Mesenteric fat pad (tissue), 1 donor: Measurements from ENCODE around the gene VPS50. TPM values are rescaled to one million over a fixed set of nuclear protein-coding genes. Genes with fewer than 3 reads are reported as not detected.
A peak's percentile ranks its signal among the peaks of the same experiment; 100 is the strongest.

ENCODE experiments used
- DNase-seq: peaks from one replicate; pipeline ENCODE4 v3.0.0-alpha.2; 2020; ENCODE audit warnings: low spot score
- long read RNA-seq: library from polyadenylated mRNA; unstranded; transcript quantifications from one replicate; pipeline ENCODE4 v2.0.0, GENCODE V29; 2020
- total RNA-seq: library from RNA; stranded (reverse); fragmentation: NEBNext Ultra II Directional; extraction: Animal tissue kit (Norgen Biotek cat#: 25700); gene quantifications from one replicate; pipeline ENCODE4 v1.2.1, GENCODE V29; 2021
- donor health status: DM: yes; HTN: yes; CAD: no.

The VPS50 gene
- 14.7 TPM for total RNA-seq
- long read RNA-seq, partial matches to known transcripts = 3 of 4 reads
- long read RNA-seq, other reads (novel, unspliced or antisense) = 1 of 4 reads

- peak; percentile 95 for DNase-seq
These were observed at the start of gene VPS50 for GRCh38 chr7:93231799-93232672. TSS of gene VPS50 (plus strand) at chr7:93232366. CDS start at chr7:93232468, 102 bp downstream.

DNA sequence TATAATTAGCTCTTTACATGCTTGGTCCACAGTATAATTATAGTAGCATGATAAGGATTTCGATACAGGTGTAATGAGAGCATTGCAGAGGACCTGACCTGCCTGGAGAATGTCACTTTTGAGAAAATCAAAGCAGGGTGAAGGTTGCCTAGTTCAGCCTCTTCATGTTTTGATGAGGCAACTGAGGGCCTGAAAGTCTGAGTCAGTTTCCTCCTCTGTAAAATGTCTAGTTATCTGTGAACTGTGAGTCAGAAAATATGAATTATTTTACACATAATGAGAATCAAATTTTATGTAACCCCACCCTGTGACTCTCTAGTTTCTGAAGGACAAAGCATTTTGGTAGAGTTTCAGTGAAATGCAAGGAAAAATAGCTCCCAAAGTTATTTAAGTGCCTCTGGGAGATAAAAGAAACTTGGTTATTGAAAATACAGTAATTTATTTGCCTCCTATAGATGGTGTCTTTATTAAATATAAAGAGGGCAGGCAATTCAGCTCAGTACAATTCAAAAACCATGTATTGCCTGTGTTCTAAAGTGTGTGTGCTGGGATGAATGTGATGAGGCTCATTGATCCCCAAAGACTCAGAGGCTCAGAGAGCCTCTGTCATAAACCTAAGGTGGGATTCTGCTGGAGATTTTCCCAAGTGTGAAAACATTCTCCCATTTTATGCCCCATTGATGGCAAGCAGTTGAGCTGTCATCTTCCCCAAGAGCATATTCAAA lies 46.7 kb upstream of the VPS50 start:
- no peak for DNase-seq

DNA sequence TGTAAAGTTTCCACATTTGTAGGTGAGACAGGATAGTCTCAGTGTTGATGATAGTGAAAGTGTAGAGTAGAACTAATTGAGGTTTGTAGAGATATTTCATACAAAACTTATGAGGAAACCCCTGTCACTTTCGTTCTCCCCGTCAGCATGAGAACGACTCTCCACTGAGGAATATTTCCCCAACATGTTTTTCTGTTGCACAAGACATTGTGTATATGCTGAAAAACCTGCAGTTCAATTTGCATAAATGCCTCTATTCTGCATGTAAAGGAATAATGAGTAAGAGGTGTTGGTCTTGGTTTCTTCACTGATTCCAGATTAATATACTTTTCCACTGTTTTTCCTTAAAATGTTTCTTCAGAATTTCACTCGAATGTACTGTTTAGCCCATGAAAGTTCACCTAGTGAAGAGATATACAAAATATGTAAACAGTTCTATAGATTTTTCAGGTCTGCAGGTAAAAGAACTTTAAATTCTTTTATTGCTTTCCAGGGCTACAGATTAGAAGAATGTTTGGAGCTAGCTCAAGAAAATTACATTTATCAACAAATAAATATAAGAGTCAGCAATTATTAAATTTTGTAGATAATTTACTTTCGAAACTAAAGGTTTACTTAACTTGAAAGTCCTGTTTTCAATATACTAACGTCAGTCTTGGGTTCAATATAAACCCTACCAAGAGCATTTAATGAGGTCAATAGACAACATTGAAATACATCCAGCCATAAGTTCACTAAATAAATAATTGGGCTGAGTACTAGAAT lies 43.1 kb upstream of the VPS50 start:
- no peak for DNase-seq

GRCh38 chr7:93194386-93194785 lies 37.8 kb upstream of the VPS50 start:
- DNase-seq = no peak

- no peak for DNase-seq
These were observed 35.8 kb upstream of the VPS50 start for GRCh38 chr7:93196336-93196735.

GRCh38 chr7:93198472-93198871 lies 33.7 kb upstream of the VPS50 start:
- no peak for DNase-seq

DNA sequence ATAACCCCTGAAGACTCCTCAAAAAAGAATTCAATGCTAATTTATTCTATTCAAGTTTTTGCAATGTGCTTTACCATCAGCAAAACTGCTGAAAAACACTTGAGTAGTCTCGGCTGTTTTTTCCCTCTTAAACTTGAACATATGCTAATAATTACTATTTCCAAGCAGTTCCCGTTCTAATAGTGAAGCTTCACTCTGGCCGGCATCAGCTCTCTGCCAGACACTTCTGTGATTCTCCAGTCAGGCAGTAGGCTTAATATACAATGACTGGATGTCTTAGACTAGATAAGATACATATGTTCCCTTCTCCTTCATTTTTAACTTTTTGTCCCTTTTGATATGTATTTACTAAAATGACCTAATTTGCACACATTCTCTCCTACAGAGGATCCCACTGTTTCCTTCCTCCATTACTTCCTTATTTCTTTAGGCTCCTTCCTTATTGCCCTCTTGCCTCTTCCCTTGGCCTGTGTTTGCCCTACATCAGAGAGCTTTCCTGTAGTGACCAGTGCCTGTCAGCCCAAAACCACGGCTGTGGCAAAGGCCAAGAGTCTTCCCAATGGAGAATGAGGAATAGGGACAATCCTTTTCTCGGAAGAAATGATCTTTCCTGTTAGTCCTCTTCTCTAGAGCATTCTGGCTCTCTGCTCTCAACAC lies 29.4 kb upstream of the VPS50 start:
- DNase-seq = no peak

DNA sequence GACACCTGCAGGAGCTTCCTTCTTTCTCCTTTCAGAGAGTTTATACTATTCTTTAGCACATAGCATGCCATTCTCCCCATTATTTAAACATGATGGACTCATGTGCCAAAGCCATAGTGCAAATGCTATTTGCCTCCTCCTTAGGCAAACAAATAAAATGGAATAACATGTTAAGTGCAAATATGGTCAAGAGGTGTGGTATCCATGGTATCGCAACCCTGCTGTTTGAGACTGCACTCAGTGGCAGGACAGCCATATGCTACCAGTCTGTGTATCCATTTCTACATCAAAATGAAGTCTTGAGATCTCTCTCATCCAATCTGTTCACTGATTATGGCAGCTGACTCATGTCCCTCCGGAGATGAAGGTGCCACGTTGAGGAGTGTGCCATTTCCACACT lies 28.7 kb upstream of the VPS50 start:
- no peak for DNase-seq

- DNase-seq = no peak
These were observed 27.1 kb upstream of the VPS50 start for GRCh38 chr7:93205046-93205445.

DNA sequence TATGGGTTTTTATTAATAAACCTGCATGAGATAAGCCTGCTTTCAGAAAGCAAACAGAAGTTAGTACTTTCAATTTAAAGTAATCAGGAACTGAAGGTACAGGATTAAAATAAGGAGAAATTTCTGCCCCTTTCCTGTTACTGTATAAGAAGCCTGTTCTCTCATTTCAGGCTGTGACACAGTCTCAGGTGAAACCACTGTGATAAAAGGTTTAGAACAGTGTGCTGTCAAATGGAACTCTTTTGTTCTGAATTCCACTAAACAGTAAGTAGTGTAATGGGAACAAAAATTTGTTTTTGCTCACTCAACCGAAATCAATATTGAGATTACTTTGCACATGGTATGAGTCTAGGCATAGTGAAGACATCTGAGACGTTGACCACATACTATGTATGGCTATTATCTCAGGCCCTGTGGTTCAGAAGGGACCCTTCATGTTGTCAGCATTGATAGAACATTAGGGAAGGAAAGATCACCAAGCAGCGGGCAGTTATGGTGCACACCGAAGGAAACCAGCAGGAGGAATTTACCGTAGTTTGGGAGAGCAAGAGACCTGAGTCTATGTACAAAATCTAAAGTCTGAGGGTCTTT lies 20.8 kb upstream of the VPS50 start:
- no peak for DNase-seq

- DNase-seq = no peak
These were observed 19.3 kb upstream of the VPS50 start for GRCh38 chr7:93212881-93213280.

DNA sequence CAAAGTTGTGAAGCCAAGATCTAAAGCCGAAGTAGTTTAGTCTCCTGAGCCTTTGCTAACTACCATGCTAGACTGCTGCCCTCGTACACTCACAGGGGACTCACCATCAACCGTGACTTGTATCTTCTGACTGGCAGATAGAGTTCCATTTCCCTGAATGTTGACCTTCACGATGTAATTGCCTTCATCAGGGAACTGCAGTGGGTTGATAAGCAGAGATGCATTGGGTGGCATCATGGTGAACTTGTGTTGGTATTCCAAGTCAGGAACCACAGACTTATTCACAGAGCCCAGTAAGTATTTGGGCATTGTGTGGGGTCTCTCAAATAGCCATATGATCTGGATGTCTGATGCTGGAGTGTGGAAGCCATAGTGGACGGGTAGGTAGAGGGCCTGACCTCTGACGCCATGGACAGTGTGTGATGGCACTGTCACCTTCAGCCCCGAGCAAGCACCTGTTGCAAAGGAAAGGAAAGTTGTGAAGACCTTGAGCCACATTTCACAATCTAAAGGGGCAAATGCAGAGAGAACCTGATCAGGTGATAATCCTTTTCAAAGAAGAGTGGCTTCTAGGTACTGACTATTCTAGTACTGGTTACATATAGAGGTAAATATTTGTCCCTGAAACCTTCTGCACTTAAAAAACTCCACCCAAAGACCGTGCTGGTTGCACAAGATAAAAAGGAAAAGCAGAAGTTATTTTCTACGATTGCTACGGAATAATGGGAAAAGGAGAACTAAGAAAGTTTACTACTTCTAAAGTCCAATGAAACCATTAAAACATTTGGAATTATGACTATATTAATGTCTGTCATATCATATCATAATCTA lies 13.0 kb upstream of the VPS50 start:
- no peak for DNase-seq

DNA sequence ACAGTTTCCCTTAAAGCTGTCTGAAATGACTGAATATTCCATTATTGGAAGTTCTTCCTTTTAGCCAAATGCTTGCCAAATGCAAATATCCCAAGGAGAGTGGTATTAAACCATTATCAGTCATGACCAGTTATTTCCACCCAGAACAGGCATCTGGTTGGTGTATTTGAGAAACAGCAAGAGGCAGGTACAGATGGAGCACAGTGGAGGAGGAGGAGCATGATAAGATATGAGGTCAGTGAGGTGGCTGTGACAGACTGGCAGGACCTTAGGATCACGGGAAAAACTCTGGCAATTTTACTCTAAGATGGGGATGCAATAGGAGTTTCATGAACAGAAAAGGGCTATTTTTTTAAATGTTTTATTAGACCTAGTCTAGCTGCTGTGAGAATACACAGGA lies 12.3 kb upstream of the VPS50 start:
- DNase-seq = no peak

DNA sequence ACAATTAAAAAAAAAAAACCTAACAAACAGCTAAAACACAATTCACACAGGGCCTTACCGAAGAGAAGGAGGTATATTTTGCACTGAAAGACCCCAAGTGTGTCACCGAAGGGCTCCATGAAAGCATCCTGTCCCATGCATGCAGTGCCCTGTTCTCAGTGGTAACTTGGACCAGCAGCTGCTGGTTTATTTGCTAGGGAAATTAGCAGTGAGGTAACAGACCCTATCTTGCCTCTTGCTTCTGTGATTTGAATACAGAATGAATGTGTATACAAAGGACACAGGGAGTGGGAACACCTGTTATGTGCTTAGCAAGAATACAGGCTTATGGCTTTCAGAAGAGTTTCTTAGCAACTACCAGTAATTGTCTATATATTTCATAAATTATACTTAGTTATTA lies 5.9 kb upstream of the VPS50 start, which contains the start of gene HEPACAM2:
Gene HEPACAM2, minus strand, starts transcription at position 160 of the 400 bp plus-strand sequence.
- DNase-seq = no peak

DNA sequence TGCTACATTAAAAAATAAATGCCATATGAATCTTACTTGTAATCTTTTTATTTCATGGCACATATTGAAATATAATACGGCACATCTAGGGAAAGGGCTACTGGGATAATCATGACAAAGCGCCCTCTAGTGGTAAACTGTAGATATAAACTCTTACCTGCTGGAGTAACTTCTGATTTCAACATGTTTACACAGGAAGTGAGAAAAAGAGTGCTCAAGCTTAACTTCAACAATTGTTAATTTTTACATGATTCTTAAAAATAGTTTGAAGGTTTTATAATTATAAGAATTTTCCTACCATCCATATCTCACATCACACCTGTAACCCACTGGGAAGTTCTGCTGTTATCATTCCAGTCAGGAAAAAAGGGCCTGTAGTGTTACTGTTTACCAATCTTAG lies 3.9 kb upstream of the VPS50 start:
- no peak for DNase-seq

DNA sequence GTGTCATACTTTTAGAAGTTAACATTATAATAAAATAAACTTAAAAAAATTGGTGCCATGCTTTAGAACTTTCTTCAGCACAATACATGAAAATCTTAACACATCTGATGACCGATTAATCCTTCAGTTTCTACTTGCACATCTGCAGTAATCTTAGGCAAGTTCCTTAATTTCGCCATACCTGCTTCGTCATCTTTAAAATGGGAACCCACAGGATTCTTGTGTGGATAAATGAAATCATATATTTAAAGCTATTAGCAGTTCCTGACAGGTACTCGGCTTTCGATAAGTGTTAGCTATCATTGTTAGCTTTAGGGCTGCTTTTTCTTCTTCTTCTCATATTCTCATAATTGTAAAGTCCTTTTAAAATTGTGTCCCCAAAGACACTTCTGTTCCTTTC lies 907 bp upstream of the VPS50 start:
- no peak for DNase-seq

DNA sequence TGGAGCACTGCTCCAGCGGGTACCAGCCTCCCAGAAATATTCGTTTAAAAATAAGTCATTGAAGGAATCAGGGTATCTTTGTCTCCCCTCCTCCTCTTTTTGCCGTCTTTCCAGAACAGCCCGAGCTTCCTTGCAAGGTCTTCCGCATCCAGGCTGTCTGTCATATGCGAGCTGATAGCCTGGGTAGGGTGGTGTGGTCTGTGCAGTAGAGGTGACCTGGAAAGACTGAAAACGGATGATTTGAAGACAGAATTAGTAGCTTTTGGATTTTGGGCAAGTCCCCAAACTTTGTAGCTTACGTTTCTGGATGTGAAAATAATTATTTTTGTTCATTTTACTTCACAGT lies 480 bp downstream of the VPS50 start:
- DNase-seq = no peak

DNA sequence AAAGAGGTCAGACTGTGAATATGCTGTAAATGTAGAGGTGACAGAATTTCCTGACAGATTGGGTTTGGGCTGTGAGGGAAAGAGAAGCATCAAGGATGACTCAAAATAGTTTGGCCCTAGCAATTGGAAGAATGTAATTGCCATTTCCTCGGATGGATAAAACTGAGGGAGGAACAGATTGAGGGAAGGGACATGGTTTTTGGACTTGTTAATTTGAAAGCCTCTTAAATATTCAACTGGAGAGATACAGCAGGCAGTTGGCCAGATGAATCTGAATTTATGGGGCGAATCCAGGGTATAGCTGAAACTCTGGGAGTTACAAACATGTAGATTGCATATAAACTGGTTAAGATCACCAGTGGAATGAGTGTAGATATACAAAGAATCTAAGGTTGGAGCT lies 3.4 kb downstream of the VPS50 start:
- DNase-seq = no peak

GRCh38 chr7:93238131-93238530 lies 6.0 kb downstream of the VPS50 start:
- no peak for DNase-seq

DNA sequence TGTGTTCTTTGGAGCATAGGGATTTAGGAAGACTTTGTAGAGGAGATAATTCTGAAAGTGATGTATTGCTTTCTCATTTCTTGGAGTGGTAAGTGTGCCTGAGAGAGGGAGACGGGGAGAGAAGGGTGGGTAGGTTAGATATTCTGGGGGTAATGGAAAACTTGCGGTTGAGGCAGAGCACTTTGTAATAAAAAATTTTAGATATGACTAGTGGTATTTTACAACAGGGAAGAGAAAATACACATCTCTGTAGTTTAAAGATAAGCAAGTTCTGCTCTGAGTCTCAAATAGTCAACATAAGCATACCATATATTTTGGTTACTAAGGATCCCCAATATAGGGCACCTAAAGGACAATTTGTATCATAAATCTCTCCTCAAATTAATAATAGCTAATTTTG lies 6.6 kb downstream of the VPS50 start:
- DNase-seq = no peak
